GM03348 (cell line): ENCODE data around the gene KRTAP10-10.
"Not testable (repeated sequence)": the region's sequence is repeated elsewhere in the genome, so short reads cannot be mapped to it uniquely, and the experiment has no call there.

Source experiments
- DNase-seq: peaks from one replicate; pipeline ENCODE4 v3.0.0; 2012; ENCODE audit warnings: low spot score

Gene KRTAP10-10

GRCh38 chr21:44626262-44626661 is 10.9 kb upstream of the KRTAP10-10 start:
- no peak for DNase-seq

GRCh38 chr21:44626673-44627143 is 10.4 kb upstream of the KRTAP10-10 start, which contains the start of gene KRTAP10-9:
Gene KRTAP10-9, plus strand, starts transcription at chr21:44627093. Its CDS starts 79 bp downstream, at chr21:44627172.
- no peak for DNase-seq

- DNase-seq, result not testable (repeated sequence)
Observed at GRCh38 chr21:44627181-44627822, 9.9 kb upstream of the KRTAP10-10 start.

GRCh38 chr21:44627831-44628233 is 9.3 kb upstream of the KRTAP10-10 start:
- not testable (repeated sequence) for DNase-seq

- no peak for DNase-seq
Observed at GRCh38 chr21:44628707-44629391, 8.3 kb upstream of the KRTAP10-10 start.

- DNase-seq, result no peak
Observed at GRCh38 chr21:44630440-44630839, 6.7 kb upstream of the KRTAP10-10 start.

GRCh38 chr21:44632067-44632466 is 5.1 kb upstream of the KRTAP10-10 start:
- no peak for DNase-seq

- DNase-seq, result no peak
Observed at GRCh38 chr21:44636209-44637017, 743 bp upstream of the KRTAP10-10 start.

- DNase-seq, result not testable (repeated sequence)
Observed at GRCh38 chr21:44637851-44638348, 744 bp downstream of the KRTAP10-10 start.

- not testable (repeated sequence) for DNase-seq
Observed at GRCh38 chr21:44638506-44639330, 1.6 kb downstream of the KRTAP10-10 start.

GRCh38 chr21:44639331-44639655 is 2.1 kb downstream of the KRTAP10-10 start:
- no peak for DNase-seq

GRCh38 chr21:44640761-44641160 is 3.6 kb downstream of the KRTAP10-10 start:
- no peak for DNase-seq

GRCh38 chr21:44643741-44644310 is 6.7 kb downstream of the KRTAP10-10 start:
- no peak for DNase-seq

- no peak for DNase-seq
Observed at GRCh38 chr21:44644878-44645277, 7.7 kb downstream of the KRTAP10-10 start.

- not testable (repeated sequence) for DNase-seq
Observed at GRCh38 chr21:44646366-44647221, 9.4 kb downstream of the KRTAP10-10 start, which contains the start of gene KRTAP10-11. Gene KRTAP10-11, plus strand, starts transcription at chr21:44646414. Its CDS starts 45 bp downstream, at chr21:44646459.

- DNase-seq, result no peak
Observed at GRCh38 chr21:44647222-44647552, 10.0 kb downstream of the KRTAP10-10 start.

- DNase-seq, result no peak
Observed at GRCh38 chr21:44648557-44649311, 11.6 kb downstream of the KRTAP10-10 start.

GRCh38 chr21:44649521-44650100 is 12.5 kb downstream of the KRTAP10-10 start:
- DNase-seq, result no peak
